Measurements from ENCODE around the gene RUNX2.

- no peak for TF ChIP-seq CTCF (conservative IDR thresholded peaks at IDR 0.05)
- TF ChIP-seq ZFX (IDR thresholded peaks at IDR 0.05): no peak
Observed at GRCh38 chr6:45605971-45606370, 277.8 kb downstream of the RUNX2 start.

Measured in C4-2B (cell line).